HG02763 (cell line): ENCODE measurements around the gene NME9.

Experiments
- ATAC-seq: cut with Tn5 transposase; IDR thresholded peaks from one replicate; pipeline ENCODE4 v1.9.1; 2021; ENCODE audit warnings: mild to moderate bottlenecking, moderate library complexity; ENCODE audit not compliant: unreplicated experiment

Gene NME9

DNA sequence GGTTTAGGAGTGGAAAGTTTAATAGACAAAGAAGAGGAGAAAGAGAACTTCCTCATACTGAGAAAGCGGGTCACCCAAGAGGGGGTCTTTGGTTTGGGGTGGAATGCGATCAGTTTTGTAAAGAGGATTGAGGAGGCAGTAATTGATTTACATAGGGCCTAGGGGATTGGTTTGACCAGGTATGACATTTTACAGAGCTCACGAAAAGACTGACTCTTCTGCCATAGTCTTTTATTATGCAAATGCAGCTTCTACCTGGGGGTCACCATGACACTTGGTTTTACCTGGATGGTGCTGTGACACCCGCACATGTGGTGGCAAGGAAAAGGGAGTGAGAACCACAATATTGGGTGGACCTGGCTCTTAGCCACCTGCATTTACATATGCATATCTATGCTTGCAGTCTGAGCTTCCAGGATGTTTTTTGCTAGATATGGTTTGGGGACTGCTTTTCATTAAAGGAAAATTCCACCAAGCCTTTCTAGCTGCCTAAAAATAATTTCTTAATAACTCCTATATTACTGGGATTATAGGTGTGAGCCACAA is 6.9 kb upstream of the NME9 start:
- no peak for ATAC-seq

DNA sequence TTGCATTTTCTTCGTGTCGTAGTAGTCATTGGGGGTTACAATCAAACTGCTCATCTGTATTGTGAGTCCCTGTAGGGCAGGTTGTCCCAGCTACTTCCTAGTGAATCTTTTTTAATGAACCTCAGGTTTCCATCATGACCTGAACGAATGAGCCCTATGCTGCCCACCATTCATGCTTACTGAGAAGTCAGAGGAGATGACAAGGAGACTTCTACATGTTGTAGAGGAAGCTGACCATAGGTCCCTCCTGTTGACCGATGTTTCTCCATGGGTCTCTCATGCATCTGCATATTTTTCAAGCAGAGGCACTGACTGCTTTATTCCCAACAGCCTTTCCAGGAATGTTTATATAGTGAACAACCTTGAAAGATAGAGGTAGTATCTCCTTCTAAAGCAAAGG is 5.0 kb upstream of the NME9 start:
- no peak for ATAC-seq

DNA sequence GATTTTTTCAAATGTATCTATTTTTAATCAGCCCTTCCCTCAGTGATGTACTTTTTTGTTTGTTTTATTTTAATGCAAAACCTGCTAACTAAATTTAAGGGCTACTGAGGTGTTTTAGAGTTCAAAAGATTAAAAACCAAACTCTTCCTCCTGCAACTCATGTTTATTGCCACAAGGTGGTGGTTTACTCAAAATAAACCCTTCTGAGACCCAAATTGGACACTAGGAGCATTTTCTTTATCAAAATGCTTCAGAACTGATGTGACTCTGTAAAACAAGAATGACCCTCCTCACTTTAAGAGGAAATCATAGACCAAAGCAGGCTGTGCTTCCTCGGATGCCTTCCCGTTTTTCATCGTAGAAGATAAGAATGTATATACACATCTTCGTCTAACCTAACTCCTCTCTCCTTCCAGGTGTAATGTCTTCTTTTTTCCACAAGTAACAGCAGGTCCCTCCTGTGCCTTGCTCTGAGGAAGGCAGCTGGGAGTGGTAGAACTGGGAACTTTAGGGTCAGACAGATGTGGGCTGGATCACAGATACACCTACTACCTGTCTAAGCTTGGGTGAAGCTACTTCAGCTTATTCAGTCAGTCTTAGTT is 2.9 kb upstream of the NME9 start:
- ATAC-seq, result no peak

DNA sequence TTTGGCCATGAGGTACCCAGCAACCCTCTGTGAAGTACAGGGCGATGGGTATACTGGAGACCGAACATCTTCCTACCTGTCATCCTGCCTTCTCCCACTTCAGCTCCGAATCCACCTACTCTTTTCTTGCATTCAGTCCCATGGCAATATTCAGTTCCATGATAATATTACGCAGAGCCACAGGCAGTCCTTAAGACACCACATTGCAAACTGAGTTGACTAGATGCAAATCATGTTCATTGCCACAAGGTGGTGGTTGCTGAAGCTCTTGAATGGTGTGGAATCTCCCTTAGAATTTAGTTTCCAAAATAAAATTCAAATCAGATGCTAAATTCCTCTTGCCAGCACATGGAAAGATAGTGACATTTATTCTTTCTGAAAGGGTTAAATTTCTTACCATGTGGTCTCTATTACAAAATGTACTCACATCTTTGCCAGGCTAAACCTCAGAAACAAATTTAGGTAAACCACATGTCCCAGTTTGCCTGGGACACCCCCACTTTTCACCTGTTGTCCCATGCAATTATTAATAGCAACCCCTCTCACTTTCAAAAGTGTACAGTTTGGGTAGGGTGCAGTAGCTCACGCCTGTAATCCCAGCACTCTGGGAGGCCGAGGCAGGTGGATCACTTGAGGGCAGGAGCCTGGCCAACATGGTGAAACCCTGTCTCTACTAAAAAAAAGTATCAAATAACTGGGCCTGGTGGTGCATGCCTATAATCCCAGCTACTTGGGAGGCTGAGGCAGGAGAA is 1.7 kb upstream of the NME9 start:
- ATAC-seq, result no peak

DNA sequence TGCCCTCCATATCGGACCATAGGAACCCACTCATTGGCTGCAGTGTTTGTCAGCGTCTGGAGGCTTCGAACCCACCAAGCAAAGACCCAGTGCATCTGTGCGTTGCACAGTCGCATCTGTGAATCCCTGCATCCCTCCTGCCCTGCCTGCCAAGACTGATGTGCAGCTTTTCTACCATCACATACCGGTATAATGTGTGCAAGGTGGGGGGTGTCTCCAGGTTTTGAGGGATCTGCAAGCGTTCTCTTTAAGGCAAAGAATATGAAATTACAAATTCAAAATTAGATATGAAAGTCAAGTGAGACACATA is 288 bp upstream of the NME9 start:
- ATAC-seq, result no peak

DNA sequence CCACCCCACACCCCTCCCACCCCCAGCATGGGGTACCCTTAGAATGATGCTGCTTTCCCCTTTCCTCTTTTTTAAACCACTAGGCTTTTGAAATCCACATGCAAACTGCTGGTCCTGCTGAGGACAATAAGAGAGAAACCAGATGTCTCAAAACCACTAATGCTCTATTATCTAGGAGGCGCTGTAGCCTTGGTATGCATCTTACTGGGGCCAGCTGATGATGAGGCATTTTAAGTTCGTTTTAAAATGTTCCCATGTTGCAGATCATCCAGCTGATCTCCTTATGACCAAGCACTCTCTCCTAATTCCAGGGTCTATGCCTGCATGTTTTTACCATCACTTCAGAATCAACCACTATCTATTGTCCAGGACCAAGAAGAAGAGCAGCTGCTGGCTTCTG is 1.3 kb downstream of the NME9 start:
- no peak for ATAC-seq

DNA sequence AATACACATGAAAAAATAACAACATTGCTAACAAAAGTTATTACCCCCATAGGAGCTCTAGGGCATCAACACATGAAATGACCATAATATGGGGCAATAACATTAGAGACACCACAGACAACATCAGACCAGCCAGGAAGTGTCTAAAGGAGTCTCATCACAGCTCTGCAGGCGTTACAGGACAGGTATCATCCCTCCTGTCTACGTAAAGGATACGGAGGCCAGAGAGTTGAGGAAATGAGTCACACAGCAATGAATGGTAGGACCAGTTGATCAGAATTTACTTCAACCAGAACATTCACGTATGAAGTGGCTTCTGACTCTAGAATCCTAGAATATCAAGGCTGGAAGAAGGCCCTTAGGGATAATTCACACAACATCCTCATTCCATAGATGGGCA is 1.8 kb downstream of the NME9 start:
- ATAC-seq, result no peak

DNA sequence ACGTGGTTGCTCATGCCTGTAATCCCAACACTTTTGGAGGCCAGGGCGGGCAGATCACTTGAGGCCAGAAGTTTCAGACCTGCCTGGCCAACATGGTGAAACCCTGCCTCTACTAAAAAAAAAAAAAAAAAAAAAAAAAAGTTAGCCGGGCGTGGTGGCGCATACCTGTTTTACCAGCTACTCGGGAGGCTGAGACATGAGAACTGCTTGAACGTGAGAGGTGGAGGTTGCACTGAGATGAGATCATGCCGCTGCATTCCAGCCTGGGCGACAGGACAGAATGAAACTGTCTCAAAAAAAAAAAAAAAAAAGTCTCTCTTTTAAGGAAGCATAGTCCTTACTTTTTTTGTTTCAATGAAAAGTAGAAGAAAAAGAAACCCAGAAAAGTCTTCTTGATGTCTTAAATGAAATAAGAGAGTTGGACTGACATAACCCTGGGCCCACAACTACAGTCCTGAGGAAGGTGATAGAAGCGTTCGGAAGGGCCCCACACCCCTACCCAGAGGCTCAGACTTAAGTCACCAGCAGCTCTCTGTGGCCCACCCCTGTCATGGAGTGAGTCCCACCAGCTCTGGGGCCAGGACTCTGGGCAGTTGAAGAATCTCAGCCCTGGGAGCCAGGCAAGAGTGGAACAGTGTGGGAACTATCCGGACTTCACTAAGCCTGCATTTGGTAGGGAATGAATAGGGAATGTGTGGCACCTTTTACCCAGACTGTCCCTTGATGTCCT is 2.6 kb downstream of the NME9 start:
- ATAC-seq, result no peak

DNA sequence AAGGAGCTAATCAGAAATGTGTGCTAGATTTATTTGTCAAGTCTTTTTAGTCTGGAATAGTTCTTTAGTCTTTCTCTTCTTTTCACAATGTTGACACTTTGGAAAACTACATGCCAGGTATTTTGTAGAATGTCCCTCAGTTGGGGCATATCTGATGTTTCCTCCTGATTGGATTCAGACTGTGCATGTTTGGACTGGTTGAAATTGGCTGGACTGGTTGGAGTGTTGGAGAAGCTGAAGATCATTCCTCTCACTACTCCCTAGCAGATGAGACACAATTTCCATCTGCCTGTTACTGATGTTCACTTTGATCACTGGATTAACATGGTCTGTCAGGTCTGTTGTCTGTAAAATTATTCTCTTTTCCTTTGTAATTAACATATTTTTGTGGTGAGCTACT is 3.7 kb downstream of the NME9 start:
- no peak for ATAC-seq

DNA sequence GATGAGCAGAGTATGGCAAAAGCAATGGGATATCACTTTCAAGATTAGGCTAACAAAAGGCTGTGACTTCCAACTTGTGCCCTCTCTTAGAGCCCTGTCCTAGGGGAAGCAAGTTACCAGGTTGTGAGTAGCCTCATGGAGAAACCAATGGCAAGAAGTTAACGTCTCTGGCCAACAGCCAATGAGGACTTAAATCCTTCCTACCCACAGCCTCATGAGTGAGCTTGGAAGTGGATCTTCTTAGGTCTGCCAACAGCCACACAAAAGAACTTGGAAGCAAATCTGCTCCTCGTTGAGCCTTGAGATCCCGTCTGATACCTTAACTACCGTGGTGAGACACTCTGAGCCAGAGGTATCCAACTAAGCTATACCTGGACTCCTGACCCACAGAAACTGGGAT is 5.7 kb downstream of the NME9 start:
- ATAC-seq, result no peak

DNA sequence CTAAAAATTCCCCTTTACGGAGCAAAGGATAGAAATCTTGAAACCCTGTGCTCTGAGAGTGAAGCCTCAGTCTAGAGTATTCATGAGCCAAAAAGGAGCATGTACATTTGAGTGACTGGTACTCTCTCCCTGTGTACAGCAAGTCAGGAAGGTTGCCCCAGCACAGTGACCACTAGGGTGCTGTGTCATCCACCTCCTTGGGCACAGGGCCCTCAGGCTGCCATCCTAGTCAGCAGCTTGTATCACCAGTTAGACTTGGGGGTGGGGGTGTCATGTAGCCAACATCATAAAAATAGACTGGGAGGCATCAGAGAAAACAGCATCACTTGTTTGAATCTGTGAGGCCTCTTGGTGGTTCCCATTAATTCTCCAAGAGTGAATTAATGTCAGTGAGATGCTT is 12.0 kb downstream of the NME9 start:
- no peak for ATAC-seq

DNA sequence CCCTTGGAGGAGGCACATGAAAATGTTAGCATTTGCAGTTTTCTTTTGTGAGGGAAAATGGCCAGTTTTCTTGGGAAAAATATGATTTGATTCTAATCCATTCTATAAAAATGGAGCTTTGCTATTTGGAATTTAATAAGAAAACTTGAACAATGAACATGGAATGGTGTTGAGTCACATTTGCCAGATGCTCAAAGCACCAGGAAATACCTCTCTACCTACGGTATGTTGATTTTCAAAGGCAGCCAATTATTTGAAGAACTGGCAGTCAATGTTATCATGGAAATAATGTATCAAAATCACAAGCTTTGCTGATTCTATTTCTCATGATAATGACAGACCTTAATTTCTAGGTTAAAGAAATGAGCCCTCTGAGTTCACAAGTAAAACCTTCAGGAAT is 14.9 kb downstream of the NME9 start:
- ATAC-seq, result no peak

DNA sequence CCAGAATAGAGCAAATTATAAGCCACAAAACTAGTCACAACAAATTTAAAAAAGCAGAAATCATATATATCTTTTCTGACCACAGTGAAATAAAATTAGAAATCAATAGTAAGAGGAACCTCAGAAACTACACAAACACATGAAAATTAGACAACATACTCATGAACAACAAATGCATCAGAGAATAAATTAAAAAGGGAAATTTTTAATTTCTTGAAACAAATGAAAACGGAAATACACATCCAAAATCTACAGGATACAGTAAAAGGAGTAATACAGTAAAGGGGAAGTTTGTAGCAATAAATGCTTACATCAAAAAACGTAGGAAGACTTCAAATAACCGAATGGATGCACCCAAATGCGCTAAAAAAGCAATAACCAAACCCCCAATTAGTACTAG is 19.2 kb downstream of the NME9 start:
- ATAC-seq, result no peak

DNA sequence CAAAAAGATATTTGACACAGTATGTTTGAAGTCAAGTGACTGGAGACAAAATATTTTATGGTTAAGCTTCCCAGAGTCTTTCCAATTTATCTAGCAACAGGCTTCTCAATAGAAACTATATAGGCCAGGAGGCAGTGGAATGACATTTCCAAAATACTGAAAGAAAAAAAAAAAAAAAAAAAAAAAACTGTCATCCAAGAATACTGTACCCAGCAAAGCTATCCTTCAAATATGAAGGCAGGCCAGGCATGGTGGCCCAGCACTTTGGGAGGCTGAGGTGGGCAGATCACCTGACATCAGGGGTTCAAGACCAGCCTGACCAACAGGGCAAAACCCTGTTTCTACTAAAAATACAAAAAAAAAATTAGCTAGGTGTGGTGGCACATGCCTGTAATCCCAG is 20.9 kb downstream of the NME9 start:
- ATAC-seq, result no peak

DNA sequence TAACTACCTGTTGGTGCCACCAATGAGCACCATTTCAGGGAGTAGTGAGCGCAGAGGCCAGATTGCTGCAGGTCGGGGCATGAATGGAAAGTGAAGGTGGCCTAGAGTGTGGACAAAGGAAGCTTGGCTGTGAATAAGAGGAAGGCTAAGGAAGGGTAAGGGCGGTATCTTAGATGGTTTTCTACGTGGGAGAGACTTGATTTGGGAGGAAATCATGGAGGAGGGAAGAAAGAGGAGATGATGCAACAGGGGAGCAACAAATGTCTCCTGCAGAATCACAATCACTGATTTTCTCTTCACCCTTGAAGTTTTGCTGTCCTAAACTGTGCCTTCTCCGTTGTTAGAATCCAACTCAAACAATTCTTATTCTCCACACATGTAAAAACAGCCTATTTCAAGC is 21.8 kb downstream of the NME9 start:
- no peak for ATAC-seq

DNA sequence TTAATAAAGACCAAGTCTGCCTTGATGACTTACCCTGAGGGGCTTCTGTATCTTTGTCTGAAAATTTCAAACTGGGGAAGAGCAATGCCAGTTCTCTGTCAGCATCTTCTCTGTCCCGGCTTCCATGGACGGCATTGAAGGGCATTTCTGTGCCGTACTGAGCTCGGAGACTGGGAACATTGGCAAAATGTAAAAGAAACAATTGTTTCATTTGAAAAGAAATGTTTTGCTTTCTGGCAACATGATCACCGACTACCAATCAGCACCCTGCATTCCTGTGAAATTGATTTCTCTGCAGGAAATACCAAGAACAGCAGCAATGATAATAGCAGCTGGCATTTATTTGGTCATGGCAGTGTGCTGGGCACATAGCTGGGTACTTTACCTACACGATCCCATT is 26.2 kb downstream of the NME9 start:
- ATAC-seq, result no peak

DNA sequence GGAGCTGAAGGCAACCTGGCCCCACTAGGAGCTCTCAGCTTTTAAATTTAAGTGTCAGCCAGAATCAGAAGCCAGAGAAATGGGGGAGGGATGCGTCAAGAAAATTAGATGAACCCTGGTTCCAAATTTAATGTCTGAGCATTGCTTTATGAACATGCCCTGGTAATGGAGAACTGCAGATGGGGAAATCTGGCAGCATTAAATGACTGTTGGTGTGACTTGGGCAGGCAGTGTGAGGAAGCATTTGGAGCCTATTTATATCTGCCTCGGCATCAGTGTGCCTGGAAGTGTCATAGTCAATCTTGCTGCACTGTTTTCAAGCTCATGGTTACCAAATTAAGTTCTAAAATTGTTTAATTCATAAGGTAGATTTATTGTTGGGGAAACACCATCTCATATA is 29.0 kb downstream of the NME9 start:
- no peak for ATAC-seq

DNA sequence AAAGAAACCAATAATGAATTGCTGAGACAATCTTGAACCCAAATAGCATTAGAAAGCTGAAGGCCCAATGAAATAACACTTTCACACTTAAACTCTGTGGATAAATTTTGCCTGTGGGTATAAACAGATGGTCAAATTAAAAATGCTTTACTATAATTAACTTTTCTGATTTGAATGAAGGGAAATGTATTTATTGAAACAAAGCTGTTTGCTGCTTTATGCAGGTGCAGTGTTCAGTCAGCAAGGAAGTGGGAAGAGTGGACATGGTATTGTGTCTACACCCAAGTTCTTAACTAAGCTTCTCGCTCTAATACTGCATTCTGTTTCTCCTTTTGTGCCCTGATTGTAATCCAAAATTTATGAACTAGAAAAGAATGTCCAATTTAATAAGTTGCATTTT is 31.8 kb downstream of the NME9 start:
- ATAC-seq, result no peak

DNA sequence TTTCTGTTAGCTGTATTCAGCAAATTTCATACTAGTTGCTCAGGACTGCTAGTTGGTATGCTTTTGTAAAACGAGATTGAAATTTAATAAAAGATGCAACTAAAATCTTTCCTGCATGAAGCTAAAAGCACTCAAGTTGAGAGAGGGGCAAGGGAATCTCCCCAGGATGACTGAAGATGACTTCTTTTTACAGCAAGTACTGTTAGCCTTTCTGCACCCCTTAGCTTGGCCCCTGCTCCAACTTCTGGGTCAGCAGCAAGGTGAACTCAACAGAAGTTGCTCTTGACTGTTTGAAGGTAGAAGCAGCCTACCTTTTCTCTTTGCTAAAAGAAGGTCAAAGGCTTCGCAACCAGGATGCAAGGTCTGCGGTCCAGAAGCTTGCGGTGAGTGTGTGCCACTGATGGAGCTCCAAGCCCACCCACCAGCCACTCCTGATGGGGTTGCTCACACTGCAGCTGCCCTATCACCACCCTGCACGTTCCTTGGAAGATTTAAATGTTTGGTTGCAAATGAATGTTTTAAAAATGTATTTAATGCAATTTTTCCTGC is 32.5 kb downstream of the NME9 start:
- ATAC-seq, result no peak

DNA sequence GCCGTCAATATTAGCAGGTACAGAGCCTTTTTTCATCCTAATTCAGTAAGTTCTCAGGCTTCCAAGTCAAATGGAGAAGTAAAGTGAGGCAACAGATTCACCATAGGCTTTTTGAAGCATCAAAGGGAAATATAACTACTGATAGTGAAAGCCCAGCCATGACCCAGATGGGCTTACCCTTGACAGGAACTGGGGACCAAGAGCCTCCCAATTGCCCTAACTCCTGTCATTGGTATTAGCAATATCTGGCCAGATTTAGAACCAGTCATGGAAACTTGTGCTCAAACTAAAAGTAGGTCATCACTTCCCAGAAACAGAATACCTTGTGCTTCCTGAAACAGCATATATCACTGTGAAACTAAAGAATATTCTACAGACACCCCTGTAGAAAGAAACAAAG is 33.0 kb downstream of the NME9 start:
- ATAC-seq, result no peak

DNA sequence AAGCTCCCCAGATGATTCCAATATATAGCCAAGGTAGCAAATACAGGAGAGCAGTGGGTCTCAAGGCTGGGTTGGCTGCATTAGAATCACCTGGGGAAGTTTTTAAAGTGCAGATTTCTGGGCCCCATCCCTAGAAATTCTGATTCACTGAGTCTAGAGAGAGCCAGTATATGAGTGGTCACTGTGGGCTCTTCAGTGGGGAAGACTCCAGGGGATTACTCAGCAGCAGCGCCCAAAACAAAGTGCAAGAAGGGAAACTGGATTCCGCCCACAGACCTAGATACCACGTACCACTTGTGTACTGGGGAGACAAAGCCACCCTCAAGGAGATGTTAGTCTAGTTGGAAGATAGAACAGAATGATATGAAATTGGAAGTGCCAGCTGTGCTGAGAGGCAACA is 40.0 kb downstream of the NME9 start:
- ATAC-seq, result no peak

DNA sequence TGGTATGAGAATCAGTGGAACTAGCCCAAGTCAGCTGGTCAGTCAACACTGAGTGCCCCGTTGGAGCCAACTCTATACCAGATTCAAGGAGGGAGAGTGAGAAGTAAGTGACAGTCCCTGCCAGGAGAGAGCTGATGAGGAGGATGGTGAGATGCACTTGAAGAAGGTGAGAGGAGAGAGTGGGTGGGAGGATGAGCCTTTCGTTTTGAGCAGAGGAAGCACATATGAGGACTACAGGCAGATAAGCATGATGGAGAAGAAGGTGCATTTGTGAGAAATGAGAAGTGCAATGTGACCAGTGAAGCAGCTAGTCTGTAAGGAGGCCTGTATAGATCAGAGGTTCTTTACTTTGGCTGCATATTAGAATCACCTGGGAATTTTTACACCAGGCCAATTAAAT is 40.4 kb downstream of the NME9 start:
- no peak for ATAC-seq
